SU-DHL-6 (cell line): ENCODE measurements around the gene CALHM3.

Experiments
- CTCF ChIP-seq: fragments of 200-600 bp; sonication (generic); IDR thresholded peaks from one replicate; pipeline ENCODE4 v1.5.1; 2017; ENCODE audit warnings: antibody characterized with exemption, mild to moderate bottlenecking, low read length, moderate library complexity; ENCODE audit not compliant: insufficient read depth, poor library complexity, severe bottlenecking
- EZH2phosphoT487 ChIP-seq: fragments of 200-600 bp; sonication (generic), shearing (Covaris generic); conservative IDR thresholded peaks from 2 replicates; pipeline ENCODE4 v1.6.1; 2018; ENCODE audit warnings: mild to moderate bottlenecking, antibody characterized with exemption, low read length, moderate library complexity, mixed read lengths

- TF ChIP-seq CTCF: no peak
- no peak for TF ChIP-seq EZH2phosphoT487
Measured at GRCh38 chr10:103429647-103430046, 49.4 kb downstream of the CALHM3 start.
